IMR-90 (cell line): Measurements from ENCODE around the gene CLEC4D. TPM values are rescaled to one million over a fixed set of nuclear protein-coding genes. Genes with fewer than 3 reads are reported as not detected.
A peak's percentile ranks its signal among the peaks of the same experiment; 100 is the strongest.

Experiments used
- ATAC-seq: fragments of 200-7000 bp; cut with Tn5 transposase; 2 replicates; pipeline ENCODE4 v1.9.1; 2020; ENCODE audit warnings: low read depth, mild to moderate bottlenecking, moderate library complexity
- Bru-seq: library from RNA; stranded (reverse); fragments of 400-500 nt; gene quantifications from one replicate; lab custom pipeline; 2021; lab: Mats Ljungman, UMichigan
- BruChase-seq, 2 experiments: library from RNA; stranded (reverse); fragments of 400-500 nt; gene quantifications; one replicate each; lab custom pipeline; 2021; lab: Mats Ljungman, UMichigan
- BruUV-seq: library from RNA; stranded (reverse); fragments of 400-500 nt; replicated peaks from 2 replicates; lab custom pipeline; 2021; lab: Mats Ljungman, UMichigan
- CTCF ChIA-PET: fragments of 300-600 bp; formaldehyde crosslinking; extraction: SDS; loops from one replicate; lab custom pipeline; 2021; ENCODE audit warnings: antibody characterized with exemption; lab: Yijun Ruan, JAX
- POLR2A ChIA-PET: fragments of 300-600 bp; sonication (Branson Sonifier 250); formaldehyde crosslinking; loops from one replicate; lab custom pipeline; 2022; ENCODE audit warnings: antibody characterized with exemption; ENCODE audit not compliant: unreplicated experiment; lab: Charles Lee
- DNase-seq: peaks from one replicate; pipeline ENCODE4 v3.0.0; 2013
- H2AFZ ChIP-seq: replicated peaks from 2 replicates; pipeline ENCODE3; 2013; ENCODE audit warnings: low read length, mild to moderate bottlenecking; ENCODE audit not compliant: poor library complexity
- H2AK5ac ChIP-seq: 2 replicates; pipeline ENCODE4 v1.6.1; 2013; ENCODE audit warnings: low read depth, low read length, inconsistent platforms
- H2AK9ac ChIP-seq: replicated peaks from 2 replicates; pipeline ENCODE3; 2013; ENCODE audit warnings: mild to moderate bottlenecking, low read depth, low read length, moderate library complexity; ENCODE audit not compliant: poor library complexity
- H2BK120ac ChIP-seq: 2 replicates; pipeline ENCODE4 v1.6.1; 2013; ENCODE audit warnings: low read depth, low read length, inconsistent platforms
- H2BK15ac ChIP-seq: 3 replicates; pipeline ENCODE4 v1.6.1; 2013; ENCODE audit warnings: low read depth, low read length, inconsistent platforms
- H2BK20ac ChIP-seq: 2 replicates; pipeline ENCODE4 v1.6.1; 2013; ENCODE audit warnings: low read depth, mild to moderate bottlenecking, inconsistent platforms, low read length, moderate library complexity
- H2BK5ac ChIP-seq: 2 replicates; pipeline ENCODE4 v1.6.1; 2013; ENCODE audit warnings: mild to moderate bottlenecking, low read depth, low read length, inconsistent platforms; ENCODE audit not compliant: poor library complexity, severe bottlenecking
- H3K14ac ChIP-seq: replicated peaks from 2 replicates; pipeline ENCODE4 v1.6.1; 2013; ENCODE audit warnings: low read depth, low read length, inconsistent platforms
- H3K18ac ChIP-seq: 2 replicates; pipeline ENCODE4 v1.6.1; 2013; ENCODE audit warnings: low read depth, low read length, control low read depth
- H3K23ac ChIP-seq: 2 replicates; pipeline ENCODE4 v1.6.1; 2013; ENCODE audit warnings: low read depth, low read length, inconsistent platforms
- H3K27ac ChIP-seq: 2 replicates; pipeline ENCODE4 v1.5.1; 2013; ENCODE audit warnings: mild to moderate bottlenecking, control low read depth, low read length; ENCODE audit not compliant: insufficient read depth
- H3K27me3 ChIP-seq: 2 replicates; pipeline ENCODE4 v1.6.1; 2013; ENCODE audit warnings: low read length; ENCODE audit not compliant: control insufficient read depth, insufficient read depth
- H3K36me3 ChIP-seq: 2 replicates; pipeline ENCODE4 v1.6.1; 2013; ENCODE audit warnings: low read length, mixed read lengths; ENCODE audit not compliant: control insufficient read depth, insufficient read depth
- H3K4ac ChIP-seq: 2 replicates; pipeline ENCODE4 v1.6.1; 2013; ENCODE audit warnings: low read depth, low read length, inconsistent platforms
- H3K4me1 ChIP-seq: 2 replicates; pipeline ENCODE4 v1.6.1; 2013; ENCODE audit warnings: low read length, mixed read lengths; ENCODE audit not compliant: control insufficient read depth, insufficient read depth
- H3K4me2 ChIP-seq: 2 replicates; pipeline ENCODE4 v1.6.1; 2013; ENCODE audit warnings: low read depth, mild to moderate bottlenecking, control low read depth, low read length, moderate library complexity
- H3K4me3 ChIP-seq: 2 replicates; pipeline ENCODE4 v1.5.1; 2013; ENCODE audit warnings: low read depth, mild to moderate bottlenecking, control low read depth, low read length, moderate library complexity; ENCODE audit not compliant: insufficient read depth
- H3K56ac ChIP-seq: 2 replicates; pipeline ENCODE4 v1.6.1; 2013; ENCODE audit warnings: low read length, inconsistent platforms; ENCODE audit not compliant: insufficient read depth; ENCODE audit errors: extremely low read depth
- H3K79me1 ChIP-seq, 2 experiments: 2 replicates each; pipeline ENCODE4 v1.6.1; 2013; ENCODE audit warnings: low read length in 2 of 2, inconsistent platforms in 1 of 2, low read depth in 1 of 2
- H3K9ac ChIP-seq: 2 replicates; pipeline ENCODE4 v1.6.1; 2013; ENCODE audit warnings: low read depth, low read length, control low read depth
- H3K9me1 ChIP-seq: 2 replicates; pipeline ENCODE4 v1.6.1; 2013; ENCODE audit warnings: low read length, inconsistent platforms; ENCODE audit not compliant: insufficient read depth
- H3K9me3 ChIP-seq: 2 replicates; pipeline ENCODE4 v1.6.1; 2013; ENCODE audit warnings: low read length; ENCODE audit not compliant: control insufficient read depth, insufficient read depth
- H4K20me1 ChIP-seq: 2 replicates; pipeline ENCODE4 v1.6.1; 2013; ENCODE audit warnings: low read length, inconsistent platforms; ENCODE audit not compliant: insufficient read depth
- H4K5ac ChIP-seq: 2 replicates; pipeline ENCODE4 v1.6.1; 2013; ENCODE audit warnings: mild to moderate bottlenecking, low read depth, low read length, control low read depth
- H4K8ac ChIP-seq, 2 experiments: 2 replicates each; pipeline ENCODE4 v1.6.1; 2013; ENCODE audit warnings: low read depth in 2 of 2, low read length in 2 of 2, control low read depth in 1 of 2, inconsistent platforms in 1 of 2
- H4K91ac ChIP-seq: 2 replicates; pipeline ENCODE4 v1.6.1; 2013; ENCODE audit warnings: low read depth, low read length, inconsistent platforms; ENCODE audit not compliant: insufficient read depth
- BHLHE40 ChIP-seq: fragments of 150-350 bp; IDR thresholded peaks from 2 replicates; pipeline ENCODE4 v1.6.1; 2016; ENCODE audit warnings: mild to moderate bottlenecking, low read depth, low read length
- CEBPB ChIP-seq: IDR thresholded peaks from 2 replicates; pipeline ENCODE4 v1.6.1; 2012; ENCODE audit warnings: low read depth, low read length, improper control_type of control experiment
- CTCF ChIP-seq: conservative IDR thresholded peaks from 2 replicates; pipeline ENCODE4 v1.5.1; 2012; ENCODE audit warnings: mild to moderate bottlenecking, low read depth, low read length, improper control_type of control experiment
- FOS ChIP-seq: fragments of 150-350 bp; IDR thresholded peaks from 2 replicates; pipeline ENCODE4 v1.6.1; 2016; ENCODE audit warnings: low read depth, low read length
- MAFK ChIP-seq: IDR thresholded peaks from 2 replicates; pipeline ENCODE4 v1.6.1; 2012; ENCODE audit warnings: low read depth, low read length, improper control_type of control experiment
- NFE2L2 ChIP-seq: fragments of 150-350 bp; IDR thresholded peaks from 2 replicates; pipeline ENCODE4 v1.6.1; 2016; ENCODE audit warnings: low read depth, mild to moderate bottlenecking, low read length
- POLR2A ChIP-seq: IDR thresholded peaks from 2 replicates; pipeline ENCODE4 v1.6.1; 2012; ENCODE audit warnings: mild to moderate bottlenecking, low read depth, low read length
- RAD21 ChIP-seq: IDR thresholded peaks from 2 replicates; pipeline ENCODE4 v1.6.1; 2012; ENCODE audit warnings: low read length, improper control_type of control experiment
- RCOR1 ChIP-seq: IDR thresholded peaks from 2 replicates; pipeline ENCODE4 v1.6.1; 2012; ENCODE audit warnings: mild to moderate bottlenecking, low read length, improper control_type of control experiment; ENCODE audit not compliant: insufficient replicate concordance
- SMC3 ChIP-seq: fragments of 150-350 bp; IDR thresholded peaks from 2 replicates; pipeline ENCODE4 v1.6.1; 2016; ENCODE audit warnings: low read depth, mild to moderate bottlenecking, antibody characterized with exemption, low read length, moderate library complexity
- WGBS, 2 experiments: methylation state at CpG; one replicate each; pipeline versions ENCODE4 v1.1.5 to v1.1.7; 2013; ENCODE audit warnings: missing lambda C conversion rate in 2 of 2; ENCODE audit not compliant: insufficient read length in 1 of 2; ENCODE audit errors: extremely low coverage in 2 of 2; 5-methylcytosine and 5-hydroxymethylcytosine counted together
- dilution Hi-C: fragments of 300-500 bp; cut with HindIII; formaldehyde crosslinking; loops from one replicate; pipeline ENCODE4 v1.14.3; 2018; ENCODE audit warnings: low sequenced_read_pairs; ENCODE audit not compliant: unreplicated experiment
- in situ Hi-C: fragments of 300-500 bp; cut with MboI; formaldehyde crosslinking; loops from 3 replicates; pipeline ENCODE4 v1.14.3; 2019; ENCODE audit warnings: low sequenced_read_pairs, inconsistent platforms, mixed read lengths
- intact Hi-C: fragments of 100-400 bp; cut with micrococcal nuclease; formaldehyde crosslinking; loops from 2 replicates; pipeline ENCODE4 v1.10.0; 2022
- long read RNA-seq: library from polyadenylated mRNA; unstranded; transcript quantifications from one replicate; pipeline ENCODE4 v2.0.0, GENCODE V29; 2021; ENCODE audit not compliant: unreplicated experiment
- polyA plus RNA-seq, 3 experiments: library from polyadenylated mRNA; depleted of rRNA; stranded (reverse); fragments of >200 nt; gene quantifications; 2 replicates each; pipeline ENCODE4 v1.2.3, GENCODE V29; 2012; ENCODE audit warnings: low replicate concordance in 1 of 3
- total RNA-seq: library from RNA; depleted of rRNA; stranded (reverse); fragments of >200 nt; gene quantifications from 2 replicates; pipeline ENCODE4 v1.2.3, GENCODE V29; 2012; rRNA removed

Gene CLEC4D
- total RNA-seq (not detected in 2 replicates), polyA plus RNA-seq (2012; rRNA removed) (not detected in 2 replicates), Bru-seq, nascent RNA (not detected), BruChase-seq, experiment 1, labeled RNA remaining after a 6-hour chase (not detected), BruChase-seq, experiment 2, labeled RNA remaining after a 2-hour chase (percentile 8 among the genes with signal in this experiment)
- not detected in 2 replicates for polyA plus RNA-seq (2012; cell fraction: cytosol; rRNA removed)
- polyA plus RNA-seq (2012; cell fraction: nucleus; rRNA removed; ENCODE audit: low replicate concordance), result not detected in 2 replicates
- long read RNA-seq, result 0 reads

- Histone ChIP-seq H3K14ac (no peak within 1 kb of the TSS), H3K4me1 (no peaks in the 10 kb centered on the region), H3K9ac (no peak within 1 kb of the TSS), H3K4me2 (no peak within 1 kb of the TSS), H4K20me1 (no peaks in the 10 kb centered on the region), H3K9me1 (no peaks in the 10 kb centered on the region), H3K79me1 (no peaks in the 10 kb centered on the region), H3K36me3 (no peaks in the 10 kb centered on the region), H2BK20ac (no peak within 1 kb of the TSS), H2AFZ (no peak within 1 kb of the TSS), H2BK15ac (no peak within 1 kb of the TSS), H3K18ac (no peak within 1 kb of the TSS), H4K8ac (no peak within 1 kb of the TSS), H3K23ac (no peak within 1 kb of the TSS), H2BK5ac (no peak within 1 kb of the TSS), H4K91ac (no peak within 1 kb of the TSS), H3K9me3 (no peaks in the 10 kb centered on the region), H2AK9ac (no peak within 1 kb of the TSS), H2BK120ac (no peak within 1 kb of the TSS), H3K27me3 (no peaks in the 10 kb centered on the region), H2AK5ac (no peak within 1 kb of the TSS), H3K4ac (no peak within 1 kb of the TSS), H3K27ac (no peak within 1 kb of the TSS), H3K56ac (no peak within 1 kb of the TSS), H3K4me3 (no peak within 1 kb of the TSS), H4K5ac (no peak within 1 kb of the TSS)
- BruUV-seq, result no TSS peak
- ATAC-seq (no peak), DNase-seq (no peak)
- dilution Hi-C loops, result no loop called here
- in situ Hi-C loops, result no loop called here
- WGBS, 2 experiments, result no CpG with 5 or more reads among the region's 4 CpGs
- CTCF ChIA-PET, result interaction anchor here (0.6 kb wide), 1 partner anchor 508 kb away, joined by 3 read pairs; no protein-coding TSS in a partner anchor
- intact Hi-C loops, result no loop called here
- POLR2A ChIA-PET, result no interaction called here
- TF ChIP-seq RCOR1 (no peak), BHLHE40 (no peak), POLR2A (no peak), RAD21 (no peak), SMC3 (no peak), FOS (no peak), CEBPB (no peak), MAFK (no peak), NFE2L2 (no peak), CTCF (no peak)
Observed at GRCh38 chr12:8513256-8513655, at the start of gene CLEC4D. Gene CLEC4D (plus strand): TSS chr12:8513503. CDS start chr12:8513733, 230 bp downstream.
